SK-N-SH treated with all-trans-retinoic acid at 6 μM for 48 hours (cell line): ENCODE measurements around the gene FGF14.

ENCODE experiments used
- BACH2 ChIP-seq: fragments of 250-450 bp; sonication (Bioruptor Pico); IDR thresholded peaks from 2 replicates; pipeline ENCODE4 v1.9.0; 2021; ENCODE audit warnings: mild to moderate bottlenecking, borderline replicate concordance
- ISL1 ChIP-seq: fragments of 250-450 bp; sonication (Bioruptor Pico); IDR thresholded peaks from 2 replicates; pipeline ENCODE4 v2.1.2; 2022; ENCODE audit warnings: mild to moderate bottlenecking, moderate library complexity
- PATZ1 ChIP-seq: fragments of 250-450 bp; sonication (Bioruptor Pico); IDR thresholded peaks from 2 replicates; pipeline ENCODE4 v1.8.0; 2020; ENCODE audit warnings: mild to moderate bottlenecking, moderate library complexity, borderline replicate concordance
- PPARA ChIP-seq: fragments of 250-450 bp; sonication (Bioruptor Pico); IDR thresholded peaks from 2 replicates; pipeline ENCODE4 v1.5.0; 2020; ENCODE audit warnings: mild to moderate bottlenecking, borderline replicate concordance
- RARB ChIP-seq: fragments of 250-450 bp; sonication (Bioruptor Pico); IDR thresholded peaks from 2 replicates; pipeline ENCODE4 v1.8.0; 2021; ENCODE audit warnings: mild to moderate bottlenecking, moderate library complexity
- SNAI2 ChIP-seq: fragments of 250-450 bp; sonication (Bioruptor Pico); IDR thresholded peaks from 2 replicates; pipeline ENCODE4 v1.5.0; 2020; ENCODE audit warnings: mild to moderate bottlenecking, moderate library complexity
- TCF4 ChIP-seq: fragments of 250-450 bp; sonication (Bioruptor Pico); IDR thresholded peaks from 2 replicates; pipeline ENCODE4 v1.8.0; 2021; ENCODE audit warnings: mild to moderate bottlenecking, moderate library complexity, borderline replicate concordance
- TOX ChIP-seq: fragments of 250-450 bp; sonication (Bioruptor Pico); IDR thresholded peaks from 2 replicates; pipeline ENCODE4 v1.8.0; 2021; ENCODE audit warnings: mild to moderate bottlenecking, moderate library complexity, borderline replicate concordance
- ZC3H10 ChIP-seq: fragments of 250-450 bp; sonication (Bioruptor Pico); IDR thresholded peaks from 2 replicates; pipeline ENCODE4 v1.5.1; 2021; ENCODE audit warnings: mild to moderate bottlenecking, moderate library complexity
- ZFP3 ChIP-seq: fragments of 250-450 bp; sonication (Bioruptor Pico); IDR thresholded peaks from 2 replicates; pipeline ENCODE4 v1.5.0; 2020; ENCODE audit warnings: mild to moderate bottlenecking, moderate library complexity
- ZFP30 ChIP-seq: fragments of 450-650 bp; formaldehyde crosslinking; IDR thresholded peaks from 2 replicates; pipeline ENCODE4 v1.5.0; 2022; ENCODE audit warnings: mild to moderate bottlenecking, moderate library complexity
- ZNF565 ChIP-seq: fragments of 450-650 bp; formaldehyde crosslinking; conservative IDR thresholded peaks from 2 replicates; pipeline ENCODE4 v1.5.0; 2020; ENCODE audit warnings: low read depth, mild to moderate bottlenecking, moderate library complexity
- ZNF70 ChIP-seq: fragments of 450-650 bp; formaldehyde crosslinking; IDR thresholded peaks from 2 replicates; pipeline ENCODE4 v1.5.0; 2020; ENCODE audit warnings: mild to moderate bottlenecking, moderate library complexity
- ZNF8 ChIP-seq: fragments of 450-650 bp; formaldehyde crosslinking; IDR thresholded peaks from 2 replicates; pipeline ENCODE4 v1.5.0; 2020; ENCODE audit warnings: mild to moderate bottlenecking, moderate library complexity

GRCh38 chr13:102236341-102236740 is 165.5 kb downstream of the FGF14 start:
- no peak for TF ChIP-seq PPARA (CRISPR knock-in tag)
- no peak for TF ChIP-seq ZNF565 (CRISPR knock-in tag)
- no peak for TF ChIP-seq TOX (CRISPR knock-in tag)
- TF ChIP-seq BACH2 (CRISPR knock-in tag): no peak
- TF ChIP-seq ZNF8 (CRISPR knock-in tag): no peak
- TF ChIP-seq TCF4 (CRISPR knock-in tag): no peak
- no peak for TF ChIP-seq ZC3H10 (CRISPR knock-in tag)
- no peak for TF ChIP-seq ZNF70
- TF ChIP-seq ZFP3 (CRISPR knock-in tag): no peak
- no peak for TF ChIP-seq ISL1 (CRISPR knock-in tag)
- TF ChIP-seq PATZ1 (CRISPR knock-in tag): no peak
- TF ChIP-seq RARB (CRISPR knock-in tag): no peak
- no peak for TF ChIP-seq ZFP30
- no peak for TF ChIP-seq SNAI2 (CRISPR knock-in tag)
